WTC11 (cell line): Measurements from ENCODE around the gene ABHD4. TPM values are rescaled to one million over a fixed set of nuclear protein-coding genes. Genes with fewer than 3 reads are reported as not detected.
A peak's percentile ranks its signal among the peaks of the same experiment; 100 is the strongest.
"Not testable (repeated sequence)": the region's sequence is repeated elsewhere in the genome, so short reads cannot be mapped to it uniquely, and the experiment has no call there.

Experiments used
- ATAC-seq: fragments of 200-7000 bp; cut with Tn5 transposase; 2 replicates; pipeline ENCODE4 v1.10.0; 2021; ENCODE audit warnings: mild to moderate bottlenecking, moderate library complexity
- CTCF ChIA-PET: fragments of 300-600 bp; sonication (Branson Sonifier 250); formaldehyde crosslinking; loops from one replicate; lab custom pipeline; 2021; ENCODE audit warnings: antibody characterized with exemption; lab: Charles Lee
- POLR2A ChIA-PET: fragments of 350-600 bp; sonication (Branson Sonifier 250); formaldehyde crosslinking; loops from one replicate; lab custom pipeline; 2021; ENCODE audit warnings: antibody characterized with exemption; lab: Charles Lee
- DNase-seq: peaks from one replicate; pipeline ENCODE4 v3.0.0; 2021; ENCODE audit warnings: low spot score
- H3K27ac Mint-ChIP-seq: 2 replicates; pipeline ENCODE4 v1.8.0; 2021; ENCODE audit warnings: mixed read lengths
- H3K27me3 Mint-ChIP-seq: 2 replicates; pipeline ENCODE4 v1.8.0; 2021; ENCODE audit warnings: low read depth, mild to moderate bottlenecking, moderate library complexity, mixed read lengths
- H3K36me3 Mint-ChIP-seq: 2 replicates; pipeline ENCODE4 v1.8.0; 2021; ENCODE audit warnings: mixed read lengths
- H3K4me1 Mint-ChIP-seq: 2 replicates; pipeline ENCODE4 v1.8.0; 2022; ENCODE audit warnings: mixed read lengths
- H3K4me3 Mint-ChIP-seq: 2 replicates; pipeline ENCODE4 v1.8.0; 2021; ENCODE audit warnings: mild to moderate bottlenecking, moderate library complexity, mixed read lengths
- H3K9me3 Mint-ChIP-seq: 2 replicates; pipeline ENCODE4 v1.8.0; 2021; ENCODE audit warnings: mixed read lengths
- AFF4 ChIP-seq: sonication (generic); formaldehyde crosslinking; IDR thresholded peaks from 2 replicates; pipeline ENCODE4 v1.8.1; 2023; ENCODE audit warnings: mild to moderate bottlenecking, missing genetic modification reagents, borderline replicate concordance
- ATF3 ChIP-seq: sonication (generic); formaldehyde crosslinking; conservative IDR thresholded peaks from 2 replicates; pipeline ENCODE4 v1.8.1; 2022; ENCODE audit warnings: mild to moderate bottlenecking, missing genetic modification reagents
- FOXJ3 ChIP-seq: sonication (generic); formaldehyde crosslinking; IDR thresholded peaks from 2 replicates; pipeline ENCODE4 v1.9.0; 2021; ENCODE audit warnings: missing genetic modification reagents, mild to moderate bottlenecking, borderline replicate concordance
- IRF2 ChIP-seq: sonication (generic); formaldehyde crosslinking; IDR thresholded peaks from 2 replicates; pipeline ENCODE4 v1.8.0; 2022; ENCODE audit warnings: low read depth, missing genetic modification reagents, borderline replicate concordance
- MLX ChIP-seq: sonication (generic); formaldehyde crosslinking; IDR thresholded peaks from 2 replicates; pipeline ENCODE4 v1.8.1; 2023; ENCODE audit warnings: mild to moderate bottlenecking, missing genetic modification reagents, moderate library complexity
- NR2C2 ChIP-seq: sonication (generic); formaldehyde crosslinking; IDR thresholded peaks from 2 replicates; pipeline ENCODE4 v1.8.0; 2022; ENCODE audit warnings: mild to moderate bottlenecking, missing genetic modification reagents
- PRRX2 ChIP-seq: fragments of 250-450 bp; sonication (Bioruptor Pico); IDR thresholded peaks from 2 replicates; pipeline ENCODE4 v1.8.0; 2021; ENCODE audit warnings: mild to moderate bottlenecking
- ZBTB43 ChIP-seq: sonication (generic); formaldehyde crosslinking; IDR thresholded peaks from 2 replicates; pipeline ENCODE4 v1.8.1; 2023; ENCODE audit warnings: mild to moderate bottlenecking, missing genetic modification reagents
- ZNF138 ChIP-seq: sonication (generic); formaldehyde crosslinking; conservative IDR thresholded peaks from 2 replicates; pipeline ENCODE4 v1.8.1; 2022; ENCODE audit warnings: mild to moderate bottlenecking, moderate library complexity, missing genetic modification reagents
- ZNF396 ChIP-seq: fragments of 250-450 bp; sonication (Bioruptor Pico); IDR thresholded peaks from 2 replicates; pipeline ENCODE4 v1.8.0; 2021; ENCODE audit warnings: mild to moderate bottlenecking, moderate library complexity, borderline replicate concordance
- total RNA-seq: library from RNA; stranded (reverse); gene quantifications from 3 replicates; pipeline ENCODE4 v1.2.3, GENCODE V29; 2021

ABHD4 gene
- total RNA-seq, 1 experiment from 2014 or later = 33.9 TPM

- Mint-ChIP-seq H3K9me3 (no peaks in the 10 kb centered on the region), H3K27me3 (no peaks in the 10 kb centered on the region; the same call in 1 of the 2 replicates), H3K4me3 (no peak overlapping the region), H3K27ac (no peak overlapping the region; the same call in 1 of the 2 replicates), H3K36me3 (no peaks in the 10 kb centered on the region), H3K4me1 (no peaks in the 10 kb centered on the region)
- ChIA-PET POLR2A (no interaction called here), CTCF (interaction anchor here (1.0 to 2.3 kb wide), 3 partner anchors 10 to 272 kb away, joined by 3 to 8 read pairs (median 3); no protein-coding TSS in a partner anchor)
- ATAC-seq (no peak), DNase-seq (no peak)
- no peak for TF ChIP-seq FOXJ3
- no peak for TF ChIP-seq IRF2 (CRISPR knock-in tag)
- no peak for TF ChIP-seq ZBTB43
- no peak for TF ChIP-seq ZNF396
- TF ChIP-seq MLX = no peak
- TF ChIP-seq AFF4 = no peak
- no peak for TF ChIP-seq ZNF138 (CRISPR knock-in tag)
Observed at GRCh38 chr14:22580625-22581024, 17.5 kb upstream of the ABHD4 start.

GRCh38 chr14:22583994-22584393 is 14.1 kb upstream of the ABHD4 start:
- ChIA-PET CTCF (interaction anchor here (2.2 kb wide), 1 partner anchor 13 kb away, joined by 17 read pairs; no protein-coding TSS in a partner anchor), POLR2A (no interaction called here)
- TF ChIP-seq NR2C2 (CRISPR knock-in tag) (no peak), ATF3 (CRISPR knock-in tag) (no peak)
- Mint-ChIP-seq H3K36me3 (no peaks in the 10 kb centered on the region), H3K27me3 (peaks cover under 1% of the 10 kb centered on the region), H3K4me3 (no peak overlapping the region), H3K4me1 (peaks cover 13% of the 10 kb centered on the region), H3K27ac (no peak overlapping the region), H3K9me3 (no peaks in the 10 kb centered on the region)
- ATAC-seq (no peak), DNase-seq (no peak)

- H3K4me3 Mint-ChIP-seq = peak overlapping the region; percentile 16; the same call in 1 of the 2 replicates
- H3K9me3 Mint-ChIP-seq = no peaks in the 10 kb centered on the region
- no peak for TF ChIP-seq PRRX2
- no peaks in the 10 kb centered on the region for H3K36me3 Mint-ChIP-seq
- ChIA-PET CTCF (interaction anchor here (0.5 to 4.2 kb wide), 3 partner anchors 9 to 66 kb away, joined by 3 to 112 read pairs (median 3); no protein-coding TSS in a partner anchor), POLR2A (no interaction called here)
- peaks cover 3% of the 10 kb centered on the region; the same call in 1 of the 2 replicates for H3K27me3 Mint-ChIP-seq
- no peak for DNase-seq
- H3K4me1 Mint-ChIP-seq = peaks cover 30% of the 10 kb centered on the region
- H3K27ac Mint-ChIP-seq = peak overlapping the region; percentile 77; the same call in 1 of the 2 replicates
- ATAC-seq = no peak
Observed at GRCh38 chr14:22587247-22587646, 10.9 kb upstream of the ABHD4 start.

- not testable (repeated sequence) for H3K27me3 Mint-ChIP-seq, H3K9me3 Mint-ChIP-seq, H3K36me3 Mint-ChIP-seq, ATAC-seq, DNase-seq
- ChIA-PET POLR2A (interaction anchor here (0.6 to 2.2 kb wide), 2 partner anchors 28 to 178 kb away, joined by 4 to 6 read pairs; no protein-coding TSS in a partner anchor), CTCF (interaction anchor here (0.7 to 4.2 kb wide), 5 partner anchors 12 to 65 kb away, joined by 3 to 112 read pairs (median 16); partner anchors contain the start of gene ABHD4)
- Mint-ChIP-seq H3K4me1 (peaks cover 36% of the 10 kb centered on the region), H3K4me3 (peak overlapping the region; percentile 98), H3K27ac (peak overlapping the region; percentile 99; the same call in 1 of the 2 replicates)
Observed at GRCh38 chr14:22587677-22588422, 10.2 kb upstream of the ABHD4 start.
